Measurements from ENCODE around the gene CASP14.
"Not testable (repeated sequence)": the region's sequence is repeated elsewhere in the genome, so short reads cannot be mapped to it uniquely, and the experiment has no call there.

CASP14 gene, protein sequence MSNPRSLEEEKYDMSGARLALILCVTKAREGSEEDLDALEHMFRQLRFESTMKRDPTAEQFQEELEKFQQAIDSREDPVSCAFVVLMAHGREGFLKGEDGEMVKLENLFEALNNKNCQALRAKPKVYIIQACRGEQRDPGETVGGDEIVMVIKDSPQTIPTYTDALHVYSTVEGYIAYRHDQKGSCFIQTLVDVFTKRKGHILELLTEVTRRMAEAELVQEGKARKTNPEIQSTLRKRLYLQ

DNA sequence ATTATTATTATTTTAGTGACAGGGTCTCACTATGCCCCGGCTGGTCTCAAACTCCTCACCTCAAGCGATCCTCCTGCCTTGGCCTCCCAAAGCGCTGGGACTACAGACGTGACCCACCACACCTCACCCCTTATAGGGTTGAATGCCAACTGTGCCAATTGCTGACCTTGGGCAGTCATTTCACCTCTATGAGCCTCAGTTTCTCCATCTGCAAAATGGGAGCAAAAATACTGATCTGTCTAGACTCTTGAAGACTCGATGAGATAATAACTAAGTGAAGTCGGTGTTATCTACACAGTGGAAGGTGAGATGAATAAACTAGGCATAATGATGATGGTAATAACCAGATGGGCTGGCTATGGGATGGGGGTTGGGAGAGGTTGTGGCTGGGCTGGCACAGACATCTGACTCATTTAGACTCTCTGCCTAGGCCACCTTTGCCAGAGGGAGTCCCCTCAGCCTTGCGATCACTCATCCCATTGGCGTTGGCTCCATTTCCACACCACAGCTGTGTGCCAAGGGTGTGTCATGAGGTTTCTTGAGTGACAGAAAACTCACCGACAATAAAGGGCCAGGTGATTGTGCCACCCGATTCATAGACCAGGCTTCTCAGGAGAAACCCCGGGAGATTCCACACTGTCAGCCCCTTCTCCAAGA, at the start of gene CASP14:
TSS of gene CASP14 (plus strand) at position 596 of the 657 bp plus-strand sequence. CDS start 2,772 bp downstream, outside the sequence.
- TF ChIP-seq, protein P1, sequence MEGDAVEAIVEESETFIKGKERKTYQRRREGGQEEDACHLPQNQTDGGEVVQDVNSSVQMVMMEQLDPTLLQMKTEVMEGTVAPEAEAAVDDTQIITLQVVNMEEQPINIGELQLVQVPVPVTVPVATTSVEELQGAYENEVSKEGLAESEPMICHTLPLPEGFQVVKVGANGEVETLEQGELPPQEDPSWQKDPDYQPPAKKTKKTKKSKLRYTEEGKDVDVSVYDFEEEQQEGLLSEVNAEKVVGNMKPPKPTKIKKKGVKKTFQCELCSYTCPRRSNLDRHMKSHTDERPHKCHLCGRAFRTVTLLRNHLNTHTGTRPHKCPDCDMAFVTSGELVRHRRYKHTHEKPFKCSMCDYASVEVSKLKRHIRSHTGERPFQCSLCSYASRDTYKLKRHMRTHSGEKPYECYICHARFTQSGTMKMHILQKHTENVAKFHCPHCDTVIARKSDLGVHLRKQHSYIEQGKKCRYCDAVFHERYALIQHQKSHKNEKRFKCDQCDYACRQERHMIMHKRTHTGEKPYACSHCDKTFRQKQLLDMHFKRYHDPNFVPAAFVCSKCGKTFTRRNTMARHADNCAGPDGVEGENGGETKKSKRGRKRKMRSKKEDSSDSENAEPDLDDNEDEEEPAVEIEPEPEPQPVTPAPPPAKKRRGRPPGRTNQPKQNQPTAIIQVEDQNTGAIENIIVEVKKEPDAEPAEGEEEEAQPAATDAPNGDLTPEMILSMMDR (conservative IDR thresholded peaks at IDR 0.05): no peak
- TF ChIP-seq ZFX (IDR thresholded peaks at IDR 0.05): no peak
- no peak within 1 kb of the TSS for H3K27ac ChIP-seq

DNA sequence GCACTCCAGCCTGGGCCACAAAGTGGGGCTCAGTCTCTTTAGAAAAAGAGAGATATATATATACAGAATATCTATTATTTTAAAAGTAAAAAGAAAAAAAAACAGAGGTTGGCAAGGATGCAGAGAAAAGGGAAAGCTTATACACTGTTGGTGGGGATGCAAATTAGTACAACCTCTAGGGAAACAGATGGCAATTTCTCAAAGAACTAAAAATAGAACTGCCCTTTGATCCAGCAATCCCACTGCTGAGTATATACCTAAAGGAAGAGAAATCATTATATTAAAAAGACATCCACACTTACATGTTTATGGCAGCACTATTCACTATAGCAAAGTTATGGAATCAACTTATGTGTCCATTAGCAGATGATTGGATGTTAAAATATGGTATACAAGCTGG, 41.0 kb upstream of the CASP14 start:
- TF ChIP-seq, protein P1 (conservative IDR thresholded peaks at IDR 0.05): no peak
- no peak for TF ChIP-seq ZFX (IDR thresholded peaks at IDR 0.05)
- H3K27ac ChIP-seq: no peak overlapping the region

DNA sequence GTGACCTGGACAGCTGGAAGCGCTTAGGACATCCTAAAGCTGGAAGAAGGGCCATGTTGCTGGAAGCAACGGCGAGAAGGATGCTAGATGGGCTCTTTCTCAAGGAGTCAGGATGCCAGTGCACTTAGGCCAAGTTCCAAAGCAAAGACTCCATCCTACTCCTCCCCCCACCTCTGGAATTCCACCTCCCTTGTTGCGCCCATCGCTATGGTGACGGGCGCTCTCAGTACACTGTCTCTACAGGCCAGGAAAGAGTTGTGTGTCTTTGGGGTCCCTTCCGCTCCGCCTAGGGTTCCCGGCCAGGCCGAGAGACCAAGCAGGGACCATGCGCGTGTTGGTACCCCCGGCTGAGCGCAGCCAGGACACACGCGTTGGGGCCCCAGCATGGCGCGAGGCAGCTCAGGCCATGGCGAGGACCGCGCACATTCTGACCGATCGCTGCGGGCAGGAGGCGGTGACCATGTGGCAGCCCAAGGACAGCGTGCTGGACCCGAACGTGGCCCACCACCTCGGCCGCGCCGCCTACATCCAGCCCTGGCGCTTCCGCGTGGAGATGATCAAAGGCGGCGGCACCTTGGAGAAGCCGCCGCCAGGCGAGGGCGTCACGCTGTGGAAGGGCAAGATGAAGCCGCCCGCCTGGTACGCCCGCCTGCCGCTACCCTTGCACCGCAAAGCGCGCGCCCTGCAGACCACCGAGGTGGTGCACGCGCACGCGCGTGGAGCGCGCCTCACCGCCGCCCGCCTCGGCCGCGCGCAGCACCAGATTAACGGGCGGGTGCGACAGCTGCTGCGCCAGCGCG, 38.6 kb upstream of the CASP14 start:
- no peak overlapping the region for H3K27ac ChIP-seq
- TF ChIP-seq, protein P1 (conservative IDR thresholded peaks at IDR 0.05): no peak
- TF ChIP-seq ZFX (IDR thresholded peaks at IDR 0.05): no peak

DNA sequence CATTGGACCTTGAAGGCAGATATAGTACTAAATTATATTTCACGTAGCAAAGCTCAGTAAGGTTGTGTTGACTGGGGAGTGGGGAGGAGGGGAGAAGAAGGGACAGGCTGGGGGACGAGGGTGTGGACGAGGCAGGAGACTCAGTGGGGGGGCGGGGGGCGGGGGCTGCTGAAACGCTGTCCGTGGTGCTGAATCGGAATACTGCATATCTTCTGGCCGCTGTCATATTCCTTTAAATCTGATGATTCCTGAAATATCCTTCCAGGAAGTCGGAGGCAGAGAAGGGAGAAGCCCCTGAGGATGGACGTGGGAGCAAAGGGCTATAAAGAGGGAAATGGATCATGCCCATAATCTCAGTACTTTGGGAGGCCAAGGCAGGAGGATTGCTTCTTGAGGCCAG, 34.7 kb upstream of the CASP14 start:
- no peak for TF ChIP-seq ZFX (IDR thresholded peaks at IDR 0.05)
- no peak overlapping the region for H3K27ac ChIP-seq

DNA sequence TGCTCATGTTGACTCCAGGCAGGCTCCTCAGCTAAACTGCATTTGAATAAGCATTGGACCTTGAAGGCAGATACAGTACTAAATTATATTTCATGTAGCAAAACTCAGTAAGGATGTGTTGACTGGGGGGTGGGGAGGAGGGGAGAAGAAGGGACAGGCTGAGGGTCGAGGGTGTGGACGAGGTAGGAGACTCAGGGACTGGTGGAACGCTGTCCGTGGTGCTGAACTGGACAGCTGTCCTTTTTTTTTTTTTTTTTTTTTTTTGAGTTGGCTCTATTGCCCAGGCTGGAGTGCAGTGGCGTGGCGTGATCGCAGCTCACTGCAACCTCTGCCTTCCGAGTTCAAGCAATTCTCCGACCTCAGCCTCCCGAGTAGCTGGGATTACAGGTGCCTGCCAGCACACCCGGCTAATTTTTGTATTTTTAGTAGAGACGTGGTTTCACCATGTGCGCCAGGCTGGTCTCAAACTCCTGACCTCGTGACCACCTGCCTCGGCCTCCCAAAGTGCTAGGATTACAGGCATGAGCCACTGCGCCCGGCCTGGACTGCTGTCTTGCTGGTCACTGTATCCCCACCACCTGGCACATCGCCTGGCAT, 33.2 kb upstream of the CASP14 start:
- TF ChIP-seq, protein P1 (conservative IDR thresholded peaks at IDR 0.05): no peak
- no peak for TF ChIP-seq ZFX (IDR thresholded peaks at IDR 0.05)

DNA sequence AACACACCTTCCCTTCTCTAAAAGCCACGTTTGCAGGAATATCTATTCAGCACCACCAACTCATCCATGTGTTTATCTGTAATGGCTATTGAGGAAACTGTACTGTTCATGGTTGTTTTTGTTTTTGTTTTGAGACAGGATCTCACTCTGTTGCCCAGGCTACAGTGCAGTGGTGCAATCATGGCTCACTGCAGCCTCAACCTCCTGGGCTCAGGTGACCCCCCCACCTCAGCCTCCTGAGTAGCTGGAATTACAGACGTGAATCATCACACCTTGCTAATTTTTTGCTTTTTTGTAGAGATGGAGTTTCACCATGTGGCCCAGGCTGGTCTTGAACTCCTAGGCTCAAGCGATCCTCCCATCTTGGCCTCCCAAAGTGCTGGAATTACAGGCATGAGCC, 30.4 kb upstream of the CASP14 start:
- H3K27ac ChIP-seq: not testable (repeated sequence)

More for the DNA sequence above, 33.2 kb upstream of the CASP14 start:
- no peak overlapping the region for H3K27ac ChIP-seq

DNA sequence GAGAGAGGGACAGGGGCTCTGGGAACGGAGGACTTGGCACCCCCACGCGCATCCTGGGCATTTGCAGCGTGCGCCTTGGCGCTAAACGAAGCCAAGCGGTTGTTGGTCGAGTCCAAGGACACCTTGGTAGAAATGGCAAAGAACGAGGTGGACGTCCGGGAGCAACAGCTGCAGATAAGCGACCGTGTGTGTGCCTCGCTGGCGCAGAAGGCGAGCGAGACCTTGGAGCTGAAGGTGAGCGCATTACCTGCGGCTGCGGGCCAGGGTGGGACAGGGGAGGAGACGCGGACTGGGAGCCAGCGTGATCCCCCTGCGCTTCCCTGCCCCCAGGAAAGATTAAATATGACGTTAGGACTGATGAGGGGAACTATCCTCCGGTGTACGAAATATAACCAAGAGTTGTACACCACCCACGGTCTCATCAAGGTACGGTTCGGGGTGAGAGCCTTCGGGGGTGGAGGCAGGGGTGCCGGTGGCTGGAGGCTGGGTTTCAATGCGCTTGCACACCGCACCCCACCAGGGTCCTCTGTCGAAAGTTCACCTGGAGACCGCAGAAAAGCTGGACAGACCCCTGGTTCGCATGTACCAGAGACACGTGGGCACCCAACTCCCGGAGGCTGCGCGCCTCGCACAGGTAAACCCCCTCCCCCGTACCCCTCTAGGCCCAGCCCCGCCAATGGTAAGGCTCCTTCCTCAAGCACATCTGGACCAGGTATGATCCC, 27.8 kb upstream of the CASP14 start:
- TF ChIP-seq, protein P1 (conservative IDR thresholded peaks at IDR 0.05): no peak
- TF ChIP-seq ZFX (IDR thresholded peaks at IDR 0.05): no peak
- H3K27ac ChIP-seq: no peak overlapping the region

Data from C4-2B (cell line).